Measurements from ENCODE around the gene RIMKLB.
"Not testable (repeated sequence)": the region's sequence is repeated elsewhere in the genome, so short reads cannot be mapped to it uniquely, and the experiment has no call there.

The RIMKLB gene

DNA sequence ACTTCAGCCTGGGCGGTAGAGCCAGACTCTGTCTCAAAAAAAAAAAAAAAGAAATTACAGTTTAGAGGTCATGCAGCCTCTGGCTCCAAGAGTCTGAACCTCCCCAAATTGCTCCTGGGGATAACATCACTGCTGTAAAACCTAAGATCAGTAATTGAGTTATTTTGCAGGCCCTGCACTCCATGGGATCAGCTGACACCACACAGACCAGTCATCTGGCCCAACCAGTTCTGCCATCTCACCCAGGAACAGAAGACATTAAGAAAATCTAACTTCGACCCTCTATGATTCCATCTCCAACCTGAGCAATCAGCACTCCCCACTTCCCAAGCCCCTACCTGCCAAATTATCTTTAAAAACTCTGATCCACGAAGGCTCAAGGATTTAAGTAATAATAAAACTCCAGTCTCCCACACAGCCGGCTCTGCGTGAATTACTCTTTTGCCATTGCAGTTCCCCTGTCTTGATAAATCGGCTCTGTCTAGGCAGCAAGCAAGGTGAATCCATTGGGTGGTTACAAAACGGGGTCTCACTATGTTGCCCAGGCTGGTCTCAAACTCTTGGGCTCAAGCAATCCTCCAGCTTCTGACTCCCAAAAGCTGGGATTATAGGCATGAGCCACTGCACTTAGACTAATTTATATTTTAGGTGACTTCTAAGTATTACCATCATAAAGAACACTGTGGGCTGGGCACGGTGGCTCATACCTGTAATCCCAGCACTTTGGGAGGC, 123.1 kb downstream of the RIMKLB start:
- not testable (repeated sequence) for DNase-seq

DNA sequence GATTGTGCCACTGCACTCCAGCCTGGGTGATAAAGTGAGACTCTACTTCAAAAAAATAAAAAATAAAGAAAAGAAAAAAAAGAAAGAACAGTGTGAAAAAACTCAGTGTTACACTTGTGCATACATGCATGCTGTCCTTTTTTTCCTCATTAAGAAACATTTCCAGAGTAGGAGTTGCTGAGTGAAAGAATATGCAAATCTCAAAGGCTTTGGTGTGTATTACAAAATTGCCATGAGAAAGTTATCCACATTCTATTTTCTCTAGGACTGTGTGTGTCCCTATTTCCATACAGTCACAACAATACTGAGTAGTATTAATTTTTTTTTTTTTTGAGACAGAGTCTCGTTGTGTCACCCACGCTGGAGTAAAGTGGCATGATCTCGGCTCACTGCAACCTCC, 123.8 kb downstream of the RIMKLB start:
- DNase-seq, result no peak

DNA sequence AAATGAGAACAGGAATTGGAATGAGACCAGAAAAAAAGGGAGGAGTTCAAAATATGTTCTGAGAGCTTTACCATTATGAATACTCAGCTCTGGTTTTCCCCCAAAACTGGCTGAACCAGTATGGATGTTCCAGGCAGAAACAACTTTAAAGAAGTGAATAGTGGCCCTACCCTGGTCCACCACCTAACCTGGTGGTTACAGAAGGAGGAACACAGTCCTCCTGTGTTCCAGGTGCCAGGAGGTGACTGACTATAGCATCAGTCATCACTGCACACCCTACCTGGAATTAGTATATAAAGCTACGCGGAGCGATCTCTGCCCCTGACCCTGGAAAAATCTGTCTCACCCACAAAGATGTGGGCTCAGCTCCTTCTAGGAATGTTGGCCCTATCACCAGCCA, 124.5 kb downstream of the RIMKLB start, which contains the start of gene A2ML1:
Gene A2ML1, plus strand, starts transcription at position 324 of the 400 bp plus-strand sequence. Its CDS starts 31 bp downstream, at position 355.
- no peak for DNase-seq

DNA sequence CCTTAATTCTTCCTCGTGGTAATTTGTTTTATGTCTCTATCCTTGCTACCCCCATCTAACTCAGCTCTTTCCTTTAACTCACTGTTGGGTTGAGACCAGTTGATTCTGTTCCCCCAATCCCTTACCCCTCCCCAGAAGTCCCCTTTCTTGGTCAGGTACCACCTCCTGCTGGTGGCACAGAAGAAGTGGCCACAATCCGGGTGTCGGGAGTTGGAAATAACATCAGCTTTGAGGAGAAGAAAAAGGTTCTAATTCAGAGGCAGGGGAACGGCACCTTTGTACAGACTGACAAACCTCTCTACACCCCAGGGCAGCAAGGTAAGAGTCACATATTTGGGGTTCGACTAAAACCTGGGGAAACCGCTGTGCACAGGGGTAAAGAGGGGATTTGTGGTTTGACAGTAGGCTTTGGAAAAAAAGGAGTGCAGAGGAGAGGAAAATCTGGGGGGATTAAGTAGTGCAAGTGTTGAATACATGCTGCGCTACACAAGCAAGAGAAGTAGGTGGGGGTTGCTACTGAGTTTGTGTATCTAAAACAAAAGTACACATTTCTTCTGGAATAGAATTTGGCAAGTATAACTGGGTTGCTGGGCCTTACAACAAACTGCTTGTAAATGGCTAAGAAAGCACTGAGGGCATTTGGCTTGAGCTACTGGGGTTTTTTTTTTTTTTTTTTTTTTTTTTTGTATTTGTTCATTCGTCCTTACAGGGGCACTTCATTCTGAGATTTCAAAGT, 125.9 kb downstream of the RIMKLB start:
- no peak for DNase-seq

DNA sequence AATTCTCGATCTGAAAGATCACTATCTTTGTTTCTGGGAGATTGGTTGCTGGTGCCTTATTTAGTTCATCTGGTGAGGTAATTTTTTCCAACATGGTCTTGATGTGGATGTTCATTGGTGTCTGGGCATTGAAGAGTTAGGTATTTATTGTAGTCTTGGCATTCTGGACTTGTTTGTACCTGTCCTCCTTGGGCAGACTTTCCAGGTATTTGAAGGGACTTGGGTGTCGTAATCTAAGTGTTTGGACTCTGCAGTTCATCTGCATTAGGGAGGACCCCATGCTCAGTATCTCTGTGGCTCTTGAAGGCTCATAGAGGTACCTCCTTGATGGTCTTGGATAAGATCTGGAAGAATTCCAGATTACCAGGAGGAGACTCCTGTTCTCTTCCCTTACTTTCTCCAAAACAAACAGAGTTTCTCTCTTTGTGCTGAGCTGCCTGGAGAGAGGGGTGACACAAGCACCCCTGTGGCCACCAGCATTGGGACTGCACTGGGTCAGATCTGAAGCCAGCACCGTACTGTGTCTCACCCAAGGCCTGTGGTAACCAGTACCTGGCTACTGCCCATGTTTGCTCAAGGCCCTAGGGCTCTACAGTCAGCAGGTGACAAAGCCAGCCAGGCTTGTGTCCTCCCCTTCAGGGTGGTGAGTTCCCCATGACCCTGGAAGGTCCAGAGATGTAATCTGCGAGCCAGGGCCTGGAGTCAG, 129.9 kb downstream of the RIMKLB start:
- no peak for DNase-seq

DNA sequence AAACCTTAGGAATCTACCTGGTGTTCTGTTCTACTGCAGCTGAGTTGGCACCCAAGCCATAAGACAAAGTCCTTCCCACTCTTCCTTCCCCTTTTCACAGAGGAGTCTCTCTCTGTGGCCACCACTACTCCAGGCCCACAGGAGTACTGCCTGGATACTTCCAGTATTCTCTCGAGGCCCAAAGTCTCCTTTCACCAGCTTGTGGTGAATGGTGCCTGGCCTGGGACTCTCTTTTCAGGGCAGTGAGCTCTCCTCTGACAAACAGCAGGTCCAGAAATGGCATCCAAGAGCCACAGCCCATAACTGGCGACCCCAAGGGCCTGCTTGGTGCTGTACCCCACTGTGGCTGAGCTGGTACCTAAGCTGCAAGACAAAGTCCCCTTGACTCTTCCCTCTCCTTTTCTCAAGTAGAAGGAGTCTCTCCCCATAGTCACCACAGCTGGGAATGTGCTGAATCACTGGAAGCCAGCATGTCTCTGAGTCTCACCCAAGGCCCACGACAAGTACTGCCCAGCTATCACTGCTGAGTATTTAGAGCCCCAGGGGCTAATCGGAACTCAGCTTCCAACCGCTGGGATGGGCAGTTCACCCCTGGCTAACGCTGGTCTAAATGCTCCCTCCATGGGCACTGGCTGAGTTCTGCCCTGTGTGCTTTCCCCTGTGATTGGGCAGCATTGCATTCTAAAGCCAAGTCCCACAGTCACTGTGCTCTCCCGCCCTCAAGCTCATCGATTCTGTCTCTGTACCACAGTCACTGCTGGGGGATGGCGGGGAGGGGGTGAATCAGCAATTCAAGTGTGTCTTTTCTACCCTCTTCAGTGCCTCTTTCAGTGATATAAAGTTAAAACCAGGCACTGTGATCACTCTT, 130.7 kb downstream of the RIMKLB start:
- DNase-seq, result no peak

DNA sequence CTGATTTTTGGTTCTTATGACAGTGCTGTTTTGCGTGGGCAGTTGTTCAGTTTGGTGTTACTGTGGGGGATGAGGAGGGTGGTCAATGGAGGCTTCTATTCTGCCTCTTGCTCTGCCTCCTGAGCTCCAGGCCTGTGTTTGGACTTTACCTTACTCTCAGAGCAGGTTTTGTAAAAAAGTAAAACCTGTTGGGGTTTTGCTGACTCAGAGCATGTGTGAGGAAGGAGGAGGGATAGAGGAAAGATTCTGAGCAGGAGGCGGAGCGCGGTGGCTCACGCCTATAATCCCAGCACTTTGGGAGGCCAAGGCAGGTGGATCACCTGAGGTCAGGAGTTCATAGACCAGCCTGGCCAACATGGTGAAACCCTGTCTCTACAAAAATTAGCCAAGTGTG, 131.3 kb downstream of the RIMKLB start:
- no peak for DNase-seq

DNA sequence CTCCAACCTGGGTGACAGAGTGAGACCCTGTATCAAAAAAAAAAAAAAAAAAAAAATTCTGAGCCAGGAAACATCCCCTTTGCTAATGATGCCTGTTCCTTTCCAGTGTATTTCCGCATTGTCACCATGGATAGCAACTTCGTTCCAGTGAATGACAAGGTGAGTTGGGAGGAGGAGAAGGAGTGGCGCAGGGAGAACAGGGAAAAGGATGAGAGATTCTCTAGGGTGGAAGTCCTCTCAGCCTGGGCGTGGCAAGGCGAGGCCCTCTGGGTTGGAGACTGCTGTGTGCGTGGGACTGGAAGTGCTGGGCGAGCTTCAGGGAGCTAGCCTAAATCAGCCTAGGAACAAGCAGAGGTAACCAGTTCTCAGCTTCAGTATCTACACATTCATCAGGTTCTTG, 131.8 kb downstream of the RIMKLB start:
- no peak for DNase-seq

DNA sequence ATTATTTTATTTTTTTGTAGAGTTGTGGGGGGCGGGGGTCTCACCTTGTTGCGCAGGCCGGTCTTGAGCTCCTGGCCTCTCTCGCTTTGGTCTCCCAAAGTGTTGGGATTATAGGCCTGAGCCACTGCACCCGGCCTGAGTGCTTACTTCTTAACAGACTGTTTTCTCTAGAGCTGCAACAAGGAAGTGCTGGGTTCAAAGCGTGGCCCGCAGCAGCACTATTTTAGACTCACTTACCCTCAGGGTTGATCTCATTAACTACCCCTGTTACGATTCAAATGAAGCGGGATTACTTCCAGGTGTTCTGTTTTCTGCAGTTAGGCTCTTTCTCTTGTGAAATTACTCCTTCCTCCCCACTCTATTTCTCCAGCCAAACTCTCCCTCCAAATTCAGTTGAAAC, 133.3 kb downstream of the RIMKLB start:
- DNase-seq, result no peak

DNA sequence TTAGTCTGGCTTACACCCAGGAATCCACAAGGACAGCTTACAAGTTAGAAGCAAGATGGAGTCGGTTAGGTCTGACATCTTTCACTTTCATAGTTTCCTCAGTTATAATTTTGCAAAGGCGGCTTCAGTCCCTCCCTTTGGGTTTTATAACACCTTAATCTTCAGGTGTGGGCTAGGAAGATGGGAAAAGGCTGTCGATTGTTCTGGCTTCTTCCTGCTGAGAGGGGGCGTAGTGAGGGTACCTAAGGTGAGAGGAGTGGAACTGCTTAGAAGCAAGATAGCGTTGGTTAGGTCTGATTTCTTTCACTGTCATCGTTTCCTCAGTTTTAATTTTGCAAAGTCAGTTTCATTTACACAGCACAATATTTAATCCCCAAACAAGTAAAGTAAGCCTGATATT, 134.7 kb downstream of the RIMKLB start:
- DNase-seq, result no peak
